GM23338 (cell line): Measurements from ENCODE around the gene VSX1. TPM values are rescaled to one million over a fixed set of nuclear protein-coding genes. Genes with fewer than 3 reads are reported as not detected.

Experiments
- ATAC-seq: fragments of 200-7000 bp; cut with Tn5 transposase; 3 replicates; pipeline ENCODE4 v1.9.1; 2020
- DNase-seq: peaks from one replicate; pipeline ENCODE4 v3.0.0-alpha.2; 2015; ENCODE audit warnings: low spot score
- H2AFZ ChIP-seq: fragments of 200-600 bp; sonication (generic); 2 replicates; pipeline ENCODE4 v1.8.0; 2016; ENCODE audit warnings: antibody characterized with exemption, mild to moderate bottlenecking, moderate library complexity
- H3F3A ChIP-seq: fragments of 200-600 bp; sonication (generic); replicated peaks from 2 replicates; pipeline ENCODE4 v1.8.0; 2017; ENCODE audit warnings: antibody characterized with exemption, mixed run types, low read depth
- H3K27ac ChIP-seq: fragments of 200-600 bp; sonication (generic); 2 replicates; pipeline ENCODE4 v1.6.1; 2016; ENCODE audit warnings: low read depth
- H3K27me3 ChIP-seq: fragments of 200-600 bp; sonication (generic); 2 replicates; pipeline ENCODE4 v1.8.0; 2016; ENCODE audit warnings: mild to moderate bottlenecking, mixed run types, moderate library complexity; ENCODE audit not compliant: insufficient read depth
- H3K36me3 ChIP-seq: fragments of 200-600 bp; sonication (generic); 2 replicates; pipeline ENCODE4 v1.8.0; 2016; ENCODE audit warnings: mild to moderate bottlenecking; ENCODE audit not compliant: insufficient read depth
- H3K4me1 ChIP-seq: fragments of 200-600 bp; sonication (generic); 2 replicates; pipeline ENCODE4 v1.8.0; 2016; ENCODE audit warnings: mild to moderate bottlenecking, moderate library complexity; ENCODE audit not compliant: insufficient read depth
- H3K4me2 ChIP-seq: fragments of 200-600 bp; sonication (generic); 2 replicates; pipeline ENCODE4 v1.7.1; 2017; ENCODE audit warnings: mixed run types
- H3K4me3 ChIP-seq: fragments of 200-600 bp; sonication (generic); 2 replicates; pipeline ENCODE4 v1.6.1; 2016; ENCODE audit warnings: mixed run types
- H3K79me2 ChIP-seq: fragments of 200-600 bp; sonication (generic); replicated peaks from 2 replicates; pipeline ENCODE4 v1.8.0; 2017; ENCODE audit warnings: mild to moderate bottlenecking; ENCODE audit not compliant: insufficient read depth
- H3K9me2 ChIP-seq: fragments of 200-600 bp; sonication (generic); 2 replicates; pipeline ENCODE4 v1.8.0; 2017; ENCODE audit not compliant: insufficient read depth
- H4K20me1 ChIP-seq: fragments of 200-600 bp; sonication (generic); replicated peaks from 2 replicates; pipeline ENCODE4 v1.8.0; 2017; ENCODE audit warnings: mild to moderate bottlenecking; ENCODE audit not compliant: insufficient read depth
- H3K27ac Mint-ChIP-seq: 2 replicates; pipeline ENCODE4 v1.8.0; 2020; ENCODE audit warnings: inconsistent platforms, mild to moderate bottlenecking, moderate library complexity, mixed read lengths
- H3K27me3 Mint-ChIP-seq: 3 replicates; pipeline ENCODE4 v1.8.0; 2022; ENCODE audit warnings: low read depth, mild to moderate bottlenecking, moderate library complexity, mixed read lengths, inconsistent platforms; ENCODE audit not compliant: insufficient read depth, poor library complexity
- H3K36me3 Mint-ChIP-seq: 3 replicates; pipeline ENCODE4 v1.8.0; 2021; ENCODE audit warnings: low read depth, mild to moderate bottlenecking, inconsistent platforms, moderate library complexity, mixed read lengths
- H3K4me1 Mint-ChIP-seq: 3 replicates; pipeline ENCODE4 v1.8.0; 2020; ENCODE audit warnings: mild to moderate bottlenecking, inconsistent platforms, mixed read lengths
- H3K4me3 Mint-ChIP-seq: 3 replicates; pipeline ENCODE4 v1.8.0; 2021; ENCODE audit warnings: moderate library complexity, mild to moderate bottlenecking, inconsistent platforms, mixed read lengths
- H3K9me3 Mint-ChIP-seq: 3 replicates; pipeline ENCODE4 v1.8.0; 2020; ENCODE audit warnings: moderate library complexity, mild to moderate bottlenecking, inconsistent platforms, mixed read lengths
- CREB1 ChIP-seq: fragments of 250-450 bp; sonication (Bioruptor Pico); IDR thresholded peaks from 2 replicates; pipeline ENCODE4 v1.5.0; 2020; ENCODE audit warnings: low read depth, mild to moderate bottlenecking, moderate library complexity
- EZH2 ChIP-seq: fragments of 200-600 bp; sonication (generic); IDR thresholded peaks from one replicate; pipeline ENCODE4 v1.8.0; 2017; ENCODE audit warnings: antibody characterized with exemption, mild to moderate bottlenecking, low read depth; ENCODE audit not compliant: unreplicated experiment
- JUNB ChIP-seq: IDR thresholded peaks from one replicate; pipeline ENCODE4 v1.6.1; 2016; ENCODE audit warnings: antibody characterized with exemption; ENCODE audit not compliant: unreplicated experiment
- NANOG ChIP-seq: IDR thresholded peaks from 2 replicates; pipeline ENCODE4 v1.6.1; 2016; ENCODE audit warnings: antibody characterized with exemption, borderline replicate concordance
- POLR2AphosphoS5 ChIP-seq: IDR thresholded peaks from 2 replicates; pipeline ENCODE4 v1.6.1; 2016; ENCODE audit warnings: antibody characterized with exemption, low read depth
- STAT1 ChIP-seq: IDR thresholded peaks from one replicate; pipeline ENCODE4 v1.6.1; 2016; ENCODE audit warnings: antibody characterized with exemption; ENCODE audit not compliant: unreplicated experiment
- ZNF114 ChIP-seq: fragments of 250-450 bp; sonication (Bioruptor Pico); IDR thresholded peaks from 2 replicates; pipeline ENCODE4 v1.5.0; 2020; ENCODE audit warnings: mild to moderate bottlenecking, moderate library complexity
- ZNF331 ChIP-seq: fragments of 250-450 bp; sonication (Bioruptor Pico); IDR thresholded peaks from 2 replicates; pipeline ENCODE4 v1.5.0; 2020; ENCODE audit warnings: low read depth, mild to moderate bottlenecking, moderate library complexity
- polyA plus RNA-seq: library from polyadenylated mRNA; unstranded; fragments of >200 nt; fragmentation: Nextera tagmentation; extraction: Ambion mirVana; gene quantifications from 2 replicates; pipeline ENCODE4 v1.2.1, GENCODE V29; 2016
- total RNA-seq: library from RNA; depleted of rRNA; stranded (reverse); fragments of >200 nt; shearing (Covaris generic); gene quantifications from 2 replicates; pipeline ENCODE4 v1.2.3, GENCODE V29; 2014
- TF ChIP-seq, protein P1 (sequence below): fragments of 250-450 bp; sonication (Bioruptor Pico); IDR thresholded peaks from 2 replicates; pipeline ENCODE4 v1.5.0; 2020; ENCODE audit warnings: mild to moderate bottlenecking, moderate library complexity

Gene VSX1
- total and polyA plus RNA-seq, 2 experiments from 2014 or later = 0.73 TPM; not detected in 1

DNA sequence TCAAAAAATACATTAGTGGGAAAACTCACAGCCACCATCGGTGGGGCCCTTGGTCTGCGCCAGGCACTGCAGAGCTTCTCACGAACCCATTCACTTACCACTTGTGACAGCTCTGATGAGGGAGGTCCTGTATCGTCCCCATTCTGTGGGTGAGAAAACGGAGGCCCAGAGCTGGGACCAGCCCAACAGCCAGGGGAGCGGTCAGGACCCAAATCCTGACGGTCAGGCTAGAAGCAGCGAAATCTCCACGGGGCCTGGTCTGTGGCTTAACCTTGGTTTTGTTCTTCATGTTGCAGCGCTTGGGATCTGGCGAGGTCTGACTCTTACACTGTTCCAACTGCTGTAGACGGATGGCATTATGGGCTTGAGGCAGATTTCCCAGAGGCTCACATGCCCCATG is 7.7 kb upstream of the VSX1 start:
- H3K27ac Mint-ChIP-seq = no peak overlapping the region
- TF ChIP-seq JUNB (no peak), CREB1 (CRISPR knock-in tag) (no peak), STAT1 (no peak), POLR2AphosphoS5 (no peak), ZNF331 (CRISPR knock-in tag) (no peak), EZH2 (no peak)
- Histone ChIP-seq H3F3A (0 out of 2 replicates have a peak, but pooled peaks cover 3% of the 10 kb centered on the region), H3K27me3 (peaks cover 35% of the 10 kb centered on the region), H3K27ac (no peak overlapping the region), H3K36me3 (no peaks in the 10 kb centered on the region), H2AFZ (no peak overlapping the region), H4K20me1 (no peaks in the 10 kb centered on the region; the same call in 1 of the 2 replicates), H3K9me2 (no peaks in the 10 kb centered on the region), H3K4me3 (no peak overlapping the region), H3K4me2 (no peak overlapping the region), H3K4me1 (peaks cover 10% of the 10 kb centered on the region), H3K79me2 (no peaks in the 10 kb centered on the region)
- H3K36me3 Mint-ChIP-seq = no peaks in the 10 kb centered on the region
- H3K4me3 Mint-ChIP-seq = no peak overlapping the region
- H3K27me3 Mint-ChIP-seq = peaks cover 39% of the 10 kb centered on the region
- H3K9me3 Mint-ChIP-seq = no peaks in the 10 kb centered on the region; the same call in 2 of the 3 replicates
- H3K4me1 Mint-ChIP-seq = peaks cover 25% of the 10 kb centered on the region
- DNase-seq (no peak), ATAC-seq (no peak)

DNA sequence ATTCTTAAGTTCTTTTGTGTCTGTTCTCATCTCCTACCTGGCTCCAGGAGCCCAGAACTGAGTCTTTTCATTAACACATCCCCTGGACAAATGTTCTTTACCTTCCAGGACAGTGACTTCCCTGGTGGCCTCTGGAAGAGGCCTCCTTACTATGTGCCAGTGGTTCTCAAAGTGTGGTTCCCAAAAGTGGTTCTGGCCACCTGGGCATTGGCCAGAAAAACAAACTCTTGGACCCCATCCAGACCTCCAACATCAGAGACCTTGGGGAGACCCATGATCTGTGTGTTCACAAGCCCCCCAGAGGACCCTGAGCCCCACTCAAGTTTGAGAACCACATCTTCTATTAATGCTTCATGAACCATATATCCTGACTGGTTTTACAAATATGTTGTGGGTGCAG is 7.2 kb upstream of the VSX1 start:
- no peak overlapping the region for H3K27ac ChIP-seq
- H3K36me3 ChIP-seq = no peaks in the 10 kb centered on the region
- DNase-seq = no peak
- Mint-ChIP-seq H3K4me3 (no peak overlapping the region), H3K36me3 (no peaks in the 10 kb centered on the region), H3K27ac (no peak overlapping the region), H3K9me3 (no peaks in the 10 kb centered on the region; the same call in 2 of the 3 replicates), H3K27me3 (peaks cover 44% of the 10 kb centered on the region), H3K4me1 (peaks cover 25% of the 10 kb centered on the region)
- peaks cover 10% of the 10 kb centered on the region for H3K4me1 ChIP-seq
- no peak overlapping the region for H3K4me2 ChIP-seq
- H2AFZ ChIP-seq = no peak overlapping the region
- no peak for ATAC-seq
- H3K9me2 ChIP-seq = no peaks in the 10 kb centered on the region
- H4K20me1 ChIP-seq = no peaks in the 10 kb centered on the region; the same call in 1 of the 2 replicates
- TF ChIP-seq ZNF114 (CRISPR knock-in tag) = no peak
- TF ChIP-seq NANOG = no peak
- TF ChIP-seq, protein P1, sequence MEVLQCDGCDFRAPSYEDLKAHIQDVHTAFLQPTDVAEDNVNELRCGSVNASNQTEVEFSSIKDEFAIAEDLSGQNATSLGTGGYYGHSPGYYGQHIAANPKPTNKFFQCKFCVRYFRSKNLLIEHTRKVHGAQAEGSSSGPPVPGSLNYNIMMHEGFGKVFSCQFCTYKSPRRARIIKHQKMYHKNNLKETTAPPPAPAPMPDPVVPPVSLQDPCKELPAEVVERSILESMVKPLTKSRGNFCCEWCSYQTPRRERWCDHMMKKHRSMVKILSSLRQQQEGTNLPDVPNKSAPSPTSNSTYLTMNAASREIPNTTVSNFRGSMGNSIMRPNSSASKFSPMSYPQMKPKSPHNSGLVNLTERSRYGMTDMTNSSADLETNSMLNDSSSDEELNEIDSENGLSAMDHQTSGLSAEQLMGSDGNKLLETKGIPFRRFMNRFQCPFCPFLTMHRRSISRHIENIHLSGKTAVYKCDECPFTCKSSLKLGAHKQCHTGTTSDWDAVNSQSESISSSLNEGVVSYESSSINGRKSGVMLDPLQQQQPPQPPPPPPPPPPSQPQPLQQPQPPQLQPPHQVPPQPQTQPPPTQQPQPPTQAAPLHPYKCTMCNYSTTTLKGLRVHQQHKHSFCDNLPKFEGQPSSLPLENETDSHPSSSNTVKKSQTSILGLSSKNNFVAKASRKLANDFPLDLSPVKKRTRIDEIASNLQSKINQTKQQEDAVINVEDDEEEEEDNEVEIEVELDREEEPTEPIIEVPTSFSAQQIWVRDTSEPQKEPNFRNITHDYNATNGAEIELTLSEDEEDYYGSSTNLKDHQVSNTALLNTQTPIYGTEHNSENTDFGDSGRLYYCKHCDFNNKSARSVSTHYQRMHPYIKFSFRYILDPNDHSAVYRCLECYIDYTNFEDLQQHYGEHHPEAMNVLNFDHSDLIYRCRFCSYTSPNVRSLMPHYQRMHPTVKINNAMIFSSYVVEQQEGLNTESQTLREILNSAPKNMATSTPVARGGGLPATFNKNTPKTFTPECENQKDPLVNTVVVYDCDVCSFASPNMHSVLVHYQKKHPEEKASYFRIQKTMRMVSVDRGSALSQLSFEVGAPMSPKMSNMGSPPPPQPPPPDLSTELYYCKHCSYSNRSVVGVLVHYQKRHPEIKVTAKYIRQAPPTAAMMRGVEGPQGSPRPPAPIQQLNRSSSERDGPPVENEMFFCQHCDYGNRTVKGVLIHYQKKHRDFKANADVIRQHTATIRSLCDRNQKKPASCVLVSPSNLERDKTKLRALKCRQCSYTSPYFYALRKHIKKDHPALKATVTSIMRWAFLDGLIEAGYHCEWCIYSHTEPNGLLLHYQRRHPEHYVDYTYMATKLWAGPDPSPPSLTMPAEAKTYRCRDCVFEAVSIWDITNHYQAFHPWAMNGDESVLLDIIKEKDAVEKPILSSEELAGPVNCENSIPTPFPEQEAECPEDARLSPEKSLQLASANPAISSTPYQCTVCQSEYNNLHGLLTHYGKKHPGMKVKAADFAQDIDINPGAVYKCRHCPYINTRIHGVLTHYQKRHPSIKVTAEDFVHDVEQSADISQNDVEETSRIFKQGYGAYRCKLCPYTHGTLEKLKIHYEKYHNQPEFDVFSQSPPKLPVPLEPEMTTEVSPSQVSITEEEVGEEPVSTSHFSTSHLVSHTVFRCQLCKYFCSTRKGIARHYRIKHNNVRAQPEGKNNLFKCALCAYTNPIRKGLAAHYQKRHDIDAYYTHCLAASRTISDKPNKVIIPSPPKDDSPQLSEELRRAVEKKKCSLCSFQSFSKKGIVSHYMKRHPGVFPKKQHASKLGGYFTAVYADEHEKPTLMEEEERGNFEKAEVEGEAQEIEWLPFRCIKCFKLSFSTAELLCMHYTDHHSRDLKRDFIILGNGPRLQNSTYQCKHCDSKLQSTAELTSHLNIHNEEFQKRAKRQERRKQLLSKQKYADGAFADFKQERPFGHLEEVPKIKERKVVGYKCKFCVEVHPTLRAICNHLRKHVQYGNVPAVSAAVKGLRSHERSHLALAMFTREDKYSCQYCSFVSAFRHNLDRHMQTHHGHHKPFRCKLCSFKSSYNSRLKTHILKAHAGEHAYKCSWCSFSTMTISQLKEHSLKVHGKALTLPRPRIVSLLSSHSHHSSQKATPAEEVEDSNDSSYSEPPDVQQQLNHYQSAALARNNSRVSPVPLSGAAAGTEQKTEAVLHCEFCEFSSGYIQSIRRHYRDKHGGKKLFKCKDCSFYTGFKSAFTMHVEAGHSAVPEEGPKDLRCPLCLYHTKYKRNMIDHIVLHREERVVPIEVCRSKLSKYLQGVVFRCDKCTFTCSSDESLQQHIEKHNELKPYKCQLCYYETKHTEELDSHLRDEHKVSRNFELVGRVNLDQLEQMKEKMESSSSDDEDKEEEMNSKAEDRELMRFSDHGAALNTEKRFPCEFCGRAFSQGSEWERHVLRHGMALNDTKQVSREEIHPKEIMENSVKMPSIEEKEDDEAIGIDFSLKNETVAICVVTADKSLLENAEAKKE (CRISPR knock-in tag) = no peak
- no peak for TF ChIP-seq CREB1 (CRISPR knock-in tag)
- no peaks in the 10 kb centered on the region for H3K79me2 ChIP-seq
- H3K4me3 ChIP-seq = no peak overlapping the region
- peaks cover 41% of the 10 kb centered on the region for H3K27me3 ChIP-seq
- 0 out of 2 replicates have a peak, but pooled peaks cover 5% of the 10 kb centered on the region for H3F3A ChIP-seq
